Stimulated activated CD4-positive, alpha-beta T cell treated with anti-CD3 and anti-CD28 coated beads, Interleukin-4, amount 100 ng/mL, for 48 hours (primary cell): ENCODE measurements around the gene TPRA1.

Experiments
- DNase-seq, 2 donors: peaks; one replicate each; pipeline ENCODE4 v3.0.0-alpha.2; 2020; ENCODE audit warnings: low read depth in 2 of 2

The TPRA1 gene

DNA sequence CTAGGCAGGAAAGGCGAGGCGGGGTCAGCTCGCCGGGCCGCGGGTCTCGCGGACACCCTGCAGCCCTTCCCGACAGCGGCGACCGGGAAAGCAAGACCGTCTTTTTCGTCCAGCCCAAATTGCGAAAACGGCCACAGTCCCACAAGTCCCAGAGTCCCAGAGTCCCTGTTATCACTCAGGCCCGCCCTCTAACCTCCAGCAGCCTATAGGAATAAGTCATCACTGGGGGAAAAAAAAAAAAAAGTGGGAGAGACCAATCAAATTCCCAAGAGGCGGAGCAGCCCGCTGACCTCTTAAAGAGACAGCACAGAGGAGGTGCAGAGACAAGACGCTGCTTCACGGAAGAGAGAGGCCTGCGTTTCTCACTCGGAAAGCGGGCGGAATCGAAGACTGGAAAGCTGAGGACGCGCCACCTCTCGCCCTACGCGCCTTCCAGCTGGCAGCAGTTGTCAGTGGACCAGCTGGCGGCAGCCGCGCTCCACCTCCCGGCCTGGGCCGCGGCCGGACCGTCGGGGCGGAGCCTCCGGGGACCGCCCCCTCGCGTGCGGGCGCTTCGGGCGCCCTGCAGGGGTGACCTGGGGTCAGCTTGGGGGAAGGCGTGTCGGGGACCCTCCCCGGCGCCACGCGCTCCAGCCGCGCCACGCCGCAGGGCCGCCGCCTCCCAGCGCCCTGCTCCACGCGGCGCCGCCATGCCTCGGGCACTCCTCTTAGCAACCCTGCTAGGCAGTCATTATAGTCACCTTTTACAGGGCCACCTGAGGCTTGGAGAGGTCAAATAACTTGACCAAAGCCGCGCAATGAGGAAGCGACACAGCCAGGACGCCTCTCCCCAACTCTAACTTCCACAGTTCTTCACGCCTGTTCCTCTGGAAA, at the start of gene TPRA1:
TPRA1 (minus strand) TSS at position 141 of the 873 bp plus-strand sequence. CDS start 10,587 bp downstream, outside the sequence.
- peak; percentile 64 to 74 for DNase-seq

GRCh38 chr3:127640042-127640355, 49.5 kb upstream of the TPRA1 start:
- DNase-seq = no peak

DNA sequence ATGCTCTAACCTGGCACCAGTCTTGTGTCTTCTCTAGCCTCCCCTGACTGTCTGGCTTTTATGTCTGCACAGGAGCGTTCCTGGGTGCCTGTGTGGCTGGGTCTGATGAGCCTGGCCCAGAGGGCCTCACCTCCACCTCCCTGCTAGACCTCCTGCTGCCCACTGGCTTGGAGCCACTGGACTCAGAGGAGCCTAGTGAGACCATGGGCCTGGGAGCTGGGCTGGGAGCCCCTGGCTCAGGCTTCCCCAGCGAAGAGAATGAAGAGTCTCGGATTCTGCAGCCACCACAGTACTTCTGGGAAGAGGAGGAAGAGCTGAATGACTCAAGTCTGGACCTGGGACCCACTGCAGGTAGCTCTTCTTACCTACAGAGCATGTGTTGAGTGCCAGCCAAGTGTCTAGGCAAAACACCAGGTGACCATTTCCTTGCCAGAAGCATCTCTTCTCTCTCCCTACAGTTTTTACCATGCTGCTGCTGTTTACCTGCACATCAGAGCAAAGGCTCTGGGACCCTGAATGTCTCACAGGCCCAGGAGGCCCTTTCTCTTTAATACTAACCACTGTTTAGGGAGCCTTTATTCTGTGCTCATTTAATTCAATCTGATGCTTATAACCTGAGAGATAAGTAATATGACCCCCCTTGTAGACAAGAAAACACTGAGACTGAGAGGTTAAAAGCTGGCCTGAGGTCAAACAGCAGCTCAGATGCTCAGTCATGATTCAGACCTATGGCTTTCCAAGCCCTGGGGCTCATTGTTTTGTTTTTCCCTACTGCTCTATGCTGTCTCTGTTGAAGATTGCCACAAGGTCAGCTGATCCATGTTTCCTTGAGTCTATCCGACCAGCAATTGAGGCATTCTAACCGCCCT, 48.9 kb upstream of the TPRA1 start:
- no peak for DNase-seq

- no peak for DNase-seq
Measured at GRCh38 chr3:127637971-127638370, 47.4 kb upstream of the TPRA1 start.

- DNase-seq = no peak
Measured at GRCh38 chr3:127637546-127637945, 47.0 kb upstream of the TPRA1 start.

DNA sequence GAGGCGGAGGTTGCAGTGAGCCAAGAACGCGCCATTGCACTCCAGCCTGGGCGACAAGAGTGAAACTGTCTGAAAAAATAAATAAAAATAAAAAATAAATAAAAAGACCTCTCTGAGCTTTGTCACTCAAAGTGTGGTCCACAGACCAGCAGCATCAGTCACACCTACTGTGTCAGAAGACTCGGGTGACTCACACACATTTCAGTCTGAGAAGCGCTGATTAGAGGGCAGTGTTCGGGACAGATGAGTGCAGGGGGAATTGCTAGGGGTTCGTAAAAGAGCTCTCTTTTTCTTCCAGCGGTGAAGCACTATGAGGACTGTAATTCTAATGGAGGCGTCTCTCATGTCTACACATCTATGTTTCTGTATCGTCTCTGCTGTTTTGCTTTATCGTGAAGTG, 44.1 kb upstream of the TPRA1 start:
- DNase-seq = no peak

- DNase-seq = no peak
Measured at GRCh38 chr3:127632035-127632820, 41.7 kb upstream of the TPRA1 start.

DNA sequence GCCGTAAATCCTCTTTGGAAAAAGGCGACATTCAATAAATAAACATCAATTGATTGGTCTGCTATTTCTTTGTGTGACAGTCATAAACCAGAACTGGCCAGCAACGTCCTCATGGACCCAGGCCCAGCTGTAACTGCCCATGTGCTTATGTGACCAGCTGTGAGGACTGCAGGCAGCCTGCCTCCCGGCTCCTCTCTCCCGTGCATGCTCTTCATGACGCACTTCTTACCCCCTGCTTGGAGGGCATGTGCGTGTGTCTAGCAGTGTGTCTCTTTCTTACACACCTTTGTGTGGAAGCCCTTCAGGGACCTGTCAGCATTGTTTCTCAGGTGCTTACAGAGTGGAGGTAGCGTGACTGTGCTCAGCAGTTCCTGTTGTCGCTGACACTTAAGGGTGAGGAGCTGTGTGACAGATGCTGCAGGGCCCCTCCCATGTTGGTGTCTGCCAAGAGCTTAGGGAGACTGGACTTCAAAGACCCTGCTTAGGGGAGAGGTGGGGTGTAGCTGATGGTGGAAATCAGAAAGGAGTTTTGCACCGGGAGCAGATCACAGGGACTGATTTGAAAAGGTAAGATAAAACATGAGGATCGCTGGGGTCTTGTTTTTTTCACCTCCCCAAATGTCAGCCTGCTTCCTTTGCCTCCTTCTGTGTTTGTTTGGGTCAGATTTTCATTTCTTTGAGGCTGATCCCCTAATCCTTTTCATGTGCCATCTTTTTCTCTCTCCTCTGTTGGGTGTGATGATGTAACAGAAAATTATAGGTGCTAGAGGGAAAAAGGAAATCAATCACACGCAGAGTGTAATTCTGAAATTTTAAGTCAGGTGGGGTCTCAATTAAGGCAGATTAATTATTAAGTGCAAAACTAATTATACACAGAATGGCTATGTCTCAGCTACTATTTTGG, 40.5 kb upstream of the TPRA1 start:
- DNase-seq = no peak

DNA sequence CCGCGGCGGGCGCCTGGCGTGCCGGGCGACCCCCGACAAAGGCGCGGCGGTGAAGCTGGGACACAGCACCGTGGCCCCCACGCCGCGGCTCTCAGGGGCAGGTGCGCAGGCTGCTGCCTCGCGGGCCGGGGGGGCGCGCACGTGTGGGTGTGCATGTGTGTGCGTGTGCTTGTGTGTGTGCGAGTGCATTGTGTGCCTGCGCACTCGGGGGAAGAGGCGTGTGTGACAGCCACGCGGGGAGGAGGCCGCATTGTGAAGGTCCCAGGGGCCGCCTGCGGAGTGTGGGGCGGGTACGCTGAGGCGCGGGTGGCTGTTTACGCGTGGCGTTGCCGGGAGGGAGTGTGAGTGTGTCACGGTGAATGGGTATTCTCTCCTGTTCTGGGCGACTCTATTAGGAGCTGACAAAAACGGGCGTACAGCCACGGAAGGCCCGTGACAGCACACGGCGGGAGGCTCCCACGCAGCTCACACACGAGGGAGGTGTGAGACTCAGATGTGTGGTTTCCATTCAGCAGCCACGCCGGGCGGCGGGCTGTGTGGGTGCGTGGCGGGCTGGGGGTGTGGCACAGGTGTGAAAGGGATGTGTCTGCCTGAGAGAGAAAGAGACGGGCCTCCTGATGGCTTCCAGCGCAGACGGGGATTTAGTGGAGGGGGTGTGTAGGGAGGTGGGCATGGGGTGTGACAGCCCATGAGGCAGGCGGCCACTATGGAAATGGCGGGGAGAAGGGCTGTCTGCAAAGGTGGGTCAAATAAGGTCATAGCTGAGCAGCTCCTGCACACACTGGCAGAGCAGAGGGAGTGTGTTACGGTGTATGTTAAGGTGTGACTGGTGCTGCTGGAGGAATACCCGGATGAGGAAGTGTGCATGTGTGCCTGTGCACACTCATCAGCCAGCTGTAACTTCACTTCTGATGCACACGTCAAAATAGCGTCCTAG, 39.2 kb upstream of the TPRA1 start:
- no peak for DNase-seq

DNA sequence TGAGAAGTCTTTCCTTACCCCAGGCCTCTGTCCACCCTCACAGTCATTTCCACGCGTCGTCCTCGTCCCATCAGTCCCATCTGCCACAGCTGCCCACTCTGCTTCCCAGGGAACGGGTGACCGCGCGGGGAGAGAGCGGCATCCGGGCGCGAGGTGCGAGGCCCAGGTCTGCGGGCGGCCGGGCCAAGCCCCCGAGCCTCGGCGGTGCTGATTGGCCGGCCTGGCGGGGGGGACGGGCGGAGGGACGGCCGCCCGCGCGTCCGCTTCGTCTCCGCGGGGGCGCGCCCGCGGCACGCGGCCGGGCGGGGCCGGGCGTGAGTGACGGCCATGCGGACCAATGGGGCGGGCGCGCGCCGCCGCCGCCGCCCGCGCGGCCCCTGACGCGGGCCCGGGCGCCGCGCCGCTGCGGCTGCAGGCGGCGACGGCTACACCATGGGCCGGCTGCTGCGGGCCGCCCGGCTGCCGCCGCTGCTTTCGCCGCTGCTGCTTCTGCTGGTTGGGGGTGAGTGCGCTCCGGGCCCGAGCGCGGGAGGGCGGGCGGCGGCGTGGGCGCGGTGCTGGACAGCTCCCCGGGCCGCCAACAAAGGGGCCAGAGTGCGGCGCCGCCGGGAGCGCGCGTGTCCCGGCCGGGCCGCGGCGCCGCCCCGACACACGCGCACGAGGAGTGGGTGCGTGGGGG, 38.4 kb upstream of the TPRA1 start, which contains the start of gene PODXL2:
PODXL2 (plus strand) TSS at position 398 of the 679 bp plus-strand sequence; CDS start at position 433, 35 bp downstream.
- DNase-seq = no peak

DNA sequence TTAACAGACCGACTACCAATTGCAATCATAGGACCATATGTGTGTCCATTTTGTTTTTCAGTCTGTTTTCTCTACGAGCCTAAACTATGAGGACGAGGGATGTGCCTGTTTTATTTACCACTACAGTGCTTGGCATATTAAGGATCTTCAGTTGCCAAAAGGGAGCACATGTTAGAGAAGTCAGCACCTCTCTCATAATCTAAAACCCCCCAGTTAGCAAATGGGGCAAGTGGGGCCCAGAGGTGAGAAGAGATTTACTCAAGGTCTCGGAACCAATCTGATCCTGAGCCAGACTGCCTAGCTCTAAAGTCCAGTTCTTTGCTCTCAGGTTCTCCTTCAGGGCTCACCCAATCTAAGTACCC, 37.9 kb upstream of the TPRA1 start:
- no peak for DNase-seq

DNA sequence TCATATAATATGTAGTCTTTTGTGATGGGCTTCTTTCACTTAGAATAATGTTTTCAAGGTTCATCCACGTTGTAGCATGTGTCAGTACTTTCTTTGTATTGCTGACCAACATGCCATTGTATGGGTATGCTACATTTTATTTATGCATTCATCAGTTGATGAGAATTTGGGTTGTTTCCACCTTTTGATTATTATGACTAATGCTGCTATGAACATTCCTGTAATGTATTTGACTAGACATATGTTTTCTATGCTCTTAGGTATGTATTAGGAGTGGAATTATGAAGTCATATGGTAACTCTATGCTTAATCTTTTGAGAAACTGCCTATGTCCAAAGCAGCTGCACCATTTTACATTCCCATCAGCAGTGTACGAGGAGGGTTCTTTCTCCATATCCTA, 35.3 kb upstream of the TPRA1 start:
- no peak for DNase-seq

- no peak for DNase-seq
Measured at GRCh38 chr3:127624063-127624462, 33.5 kb upstream of the TPRA1 start.

- no peak for DNase-seq
Measured at GRCh38 chr3:127622772-127623576, 32.4 kb upstream of the TPRA1 start.

DNA sequence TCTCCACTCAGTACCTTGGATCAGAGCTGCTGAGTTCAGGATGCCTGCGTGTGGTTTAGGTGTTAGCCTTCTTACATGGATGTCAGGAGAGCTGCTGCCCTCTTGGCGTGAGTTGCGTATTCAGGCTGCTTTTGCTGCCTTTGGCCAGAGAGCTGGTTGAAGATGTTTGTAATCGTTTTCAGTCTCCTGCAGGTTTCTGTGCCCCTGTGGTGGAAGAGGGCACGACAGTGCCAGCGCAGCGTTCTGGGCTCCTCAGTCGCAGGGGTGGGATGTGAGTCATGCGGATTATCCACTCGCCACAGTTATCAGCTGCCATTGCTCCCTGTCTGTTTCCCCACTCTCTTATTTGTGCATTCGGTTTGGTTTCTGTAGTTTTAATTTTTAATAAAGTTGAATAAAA, 31.5 kb upstream of the TPRA1 start:
- DNase-seq = no peak

- DNase-seq = no peak
Measured at GRCh38 chr3:127620637-127621375, 30.3 kb upstream of the TPRA1 start.

DNA sequence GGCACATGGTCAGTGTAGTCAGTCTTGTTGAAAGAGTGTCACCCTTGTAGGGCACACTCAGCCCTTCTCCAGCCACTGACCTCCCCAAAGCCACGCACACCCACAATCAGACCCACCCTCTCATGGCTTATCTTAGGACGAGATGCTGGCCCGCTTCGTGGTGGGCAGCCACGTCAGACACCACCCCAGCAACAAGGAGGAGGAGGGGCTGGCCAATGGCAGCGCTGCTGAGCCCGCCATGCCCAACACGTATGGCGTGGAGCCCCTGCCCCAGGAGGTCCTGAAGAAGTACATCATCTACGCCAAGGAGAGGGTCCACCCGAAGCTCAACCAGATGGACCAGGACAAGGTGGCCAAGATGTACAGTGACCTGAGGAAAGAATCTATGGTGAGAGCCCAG, 28.4 kb upstream of the TPRA1 start:
- DNase-seq = no peak
